ENCODE results near the gene HPCAL4. TPM values are rescaled to one million over a fixed set of nuclear protein-coding genes. Genes with fewer than 3 reads are reported as not detected.

Gene HPCAL4
- total RNA-seq, 4 donors from 2014 or later, result 0.83 TPM; not detected in 3

- no peak for DNase-seq
- TF ChIP-seq POLR2A (IDR thresholded peaks at IDR 0.05) (no peak), CTCF (IDR thresholded peaks at IDR 0.05) (no peak)
- H3K36me3 ChIP-seq, result no peaks in the 10 kb centered on the region
- H3K9me3 ChIP-seq, result no peaks in the 10 kb centered on the region
- H3K4me3 ChIP-seq, result no peak overlapping the region
- peaks cover 0 to 3% (median 0%) of the 10 kb centered on the region in 4 donors for H3K4me1 ChIP-seq
- peaks cover 0 to 8% of the 10 kb centered on the region in 2 donors for H3K27me3 ChIP-seq
- no peak overlapping the region for H3K27ac ChIP-seq
Observed at GRCh38 chr1:39678889-39679288, 12.3 kb downstream of the HPCAL4 start.

- Histone ChIP-seq H3K36me3 (no peaks in the 10 kb centered on the region), H3K27me3 (no peaks in the 10 kb centered on the region), H3K4me3 (no peak overlapping the region), H3K4me1 (no peaks in the 10 kb centered on the region), H3K27ac (no peak overlapping the region), H3K9me3 (no peaks in the 10 kb centered on the region)
- TF ChIP-seq POLR2A (IDR thresholded peaks at IDR 0.05) (no peak), CTCF (IDR thresholded peaks at IDR 0.05) (no peak)
- no peak for DNase-seq
Observed at GRCh38 chr1:39677645-39678044, 13.6 kb downstream of the HPCAL4 start.

GRCh38 chr1:39676948-39677548, 14.2 kb downstream of the HPCAL4 start:
- Histone ChIP-seq H3K36me3 (no peaks in the 10 kb centered on the region), H3K9me3 (no peaks in the 10 kb centered on the region), H3K27ac (no peak overlapping the region), H3K4me1 (peaks cover 0 to 2% (median 0%) of the 10 kb centered on the region in 4 donors), H3K27me3 (peaks cover 0 to under 1% of the 10 kb centered on the region in 2 donors), H3K4me3 (no peak overlapping the region)
- DNase-seq, result no peak
- TF ChIP-seq CTCF (IDR thresholded peaks at IDR 0.05) (no peak), POLR2A (IDR thresholded peaks at IDR 0.05) (no peak)

GRCh38 chr1:39675220-39675619, 16.0 kb downstream of the HPCAL4 start:
- Histone ChIP-seq H3K27ac (no peak overlapping the region), H3K4me1 (peaks cover 0 to 13% (median 4%) of the 10 kb centered on the region in 4 donors), H3K4me3 (no peak overlapping the region), H3K9me3 (no peaks in the 10 kb centered on the region), H3K36me3 (no peaks in the 10 kb centered on the region), H3K27me3 (peaks cover 0 to 15% of the 10 kb centered on the region in 2 donors)
- DNase-seq, result no peak
- TF ChIP-seq POLR2A (IDR thresholded peaks at IDR 0.05) (no peak), CTCF (IDR thresholded peaks at IDR 0.05) (no peak)

GRCh38 chr1:39673215-39673614, 18.0 kb downstream of the HPCAL4 start:
- no peak for DNase-seq

More at GRCh38 chr1:39673215-39673614, 18.0 kb downstream of the HPCAL4 start:
- Histone ChIP-seq H3K27me3 (peaks cover 0 to 15% of the 10 kb centered on the region in 2 donors), H3K4me3 (no peak overlapping the region), H3K4me1 (peaks cover 0 to 13% (median 4%) of the 10 kb centered on the region in 4 donors), H3K27ac (no peak overlapping the region), H3K9me3 (no peaks in the 10 kb centered on the region), H3K36me3 (no peaks in the 10 kb centered on the region)
- TF ChIP-seq CTCF (IDR thresholded peaks at IDR 0.05) (no peak), POLR2A (IDR thresholded peaks at IDR 0.05) (no peak)
